Fibroblast of lung (primary cell): Measurements from ENCODE around the gene PPP1R14B. TPM values are rescaled to one million over a fixed set of nuclear protein-coding genes. Genes with fewer than 3 reads are reported as not detected.

ENCODE experiments used
- DNase-seq, 2 donors: peaks; one replicate each; pipeline versions ENCODE4 v3.0.0 to v3.0.0-alpha.2; 2010; ENCODE audit warnings: low read depth in 2 of 2
- H2AFZ ChIP-seq: 2 replicates; pipeline ENCODE4 v1.5.1; 2012; ENCODE audit warnings: low read length, control low read depth, inconsistent platforms
- H3K27ac ChIP-seq: 2 replicates; pipeline ENCODE4 v1.5.1; 2011; ENCODE audit warnings: low read length, control low read depth; ENCODE audit not compliant: insufficient read depth
- H3K27me3 ChIP-seq: 2 replicates; pipeline ENCODE4 v1.5.1; 2011; ENCODE audit warnings: mild to moderate bottlenecking, low read length; ENCODE audit not compliant: control insufficient read depth, insufficient read depth
- H3K36me3 ChIP-seq: 2 replicates; pipeline ENCODE4 v1.5.1; 2011; ENCODE audit warnings: low read length; ENCODE audit not compliant: control insufficient read depth, insufficient read depth
- H3K4me1 ChIP-seq: 2 replicates; pipeline ENCODE4 v1.5.1; 2011; ENCODE audit warnings: low read length; ENCODE audit not compliant: control insufficient read depth, insufficient read depth; ENCODE audit errors: extremely low read depth
- H3K4me2 ChIP-seq: 2 replicates; pipeline ENCODE4 v1.5.1; 2011; ENCODE audit warnings: low read length, control low read depth; ENCODE audit not compliant: insufficient read depth; ENCODE audit errors: extremely low read depth
- H3K4me3 ChIP-seq, 4 experiments: fragments of 200-600 bp in 1 of 4; sonication (generic) in 1 of 4; replicated peaks in 1 of 4; 2 replicates each; pipeline ENCODE4 v1.5.1; 2011 to 2016; ENCODE audit warnings: low read length in 4 of 4, low read depth in 3 of 4, mild to moderate bottlenecking in 3 of 4, control low read depth in 2 of 4, inconsistent platforms in 1 of 4, mixed read lengths in 1 of 4; ENCODE audit not compliant: insufficient read depth in 1 of 4; ENCODE audit errors: control extremely low read depth in 1 of 4
- H3K79me2 ChIP-seq: 2 replicates; pipeline ENCODE4 v1.5.1; 2012; ENCODE audit warnings: mild to moderate bottlenecking, low read length, inconsistent platforms; ENCODE audit not compliant: control insufficient read depth, insufficient read depth
- H3K9ac ChIP-seq: 2 replicates; pipeline ENCODE4 v1.5.1; 2011; ENCODE audit warnings: mild to moderate bottlenecking, low read length, control low read depth; ENCODE audit not compliant: insufficient read depth
- H3K9me3 ChIP-seq: 2 replicates; pipeline ENCODE4 v1.5.1; 2012; ENCODE audit warnings: low read depth, low read length; ENCODE audit not compliant: control insufficient read depth, insufficient read depth
- H4K20me1 ChIP-seq: 2 replicates; pipeline ENCODE4 v1.5.1; 2011; ENCODE audit warnings: low read length; ENCODE audit not compliant: control insufficient read depth, insufficient read depth; ENCODE audit errors: extremely low read depth
- EZH2 ChIP-seq: IDR thresholded peaks from 2 replicates; pipeline ENCODE4 v1.5.1; 2012; ENCODE audit warnings: low read length, control low read depth, mild to moderate bottlenecking; ENCODE audit errors: missing control alignments
- polyA plus RNA-seq, 2 donors: library from polyadenylated mRNA; depleted of rRNA in 1 of 2; stranded (reverse) in 1 of 2; unstranded in 1 of 2; fragments of >200 nt; gene quantifications; 2 replicates each; pipeline ENCODE4 v1.2.1, GENCODE V29; 2011 to 2012; ENCODE audit warnings: missing spikeins in 1 of 2
- total RNA-seq: library from RNA; depleted of rRNA; stranded (reverse); fragments of >200 nt; gene quantifications from 2 replicates; pipeline ENCODE4 v1.2.1, GENCODE V29; 2014
- TF ChIP-seq, protein P1 (sequence below), 2 donors: IDR thresholded peaks in 1 of 2; conservative IDR thresholded peaks in 1 of 2; 1 replicate in 1 of 2; 2 replicates in 1 of 2; pipeline ENCODE4 v1.5.1; 2011 to 2012; ENCODE audit warnings: low read length in 2 of 2, control low read depth in 1 of 2, inconsistent platforms in 1 of 2, low read depth in 1 of 2, mild to moderate bottlenecking in 1 of 2

Gene PPP1R14B
- total and polyA plus RNA-seq, 2 donors (not counting 1 experiment from before 2014, with no cell fraction given), result 107 to 122 TPM

DNA sequence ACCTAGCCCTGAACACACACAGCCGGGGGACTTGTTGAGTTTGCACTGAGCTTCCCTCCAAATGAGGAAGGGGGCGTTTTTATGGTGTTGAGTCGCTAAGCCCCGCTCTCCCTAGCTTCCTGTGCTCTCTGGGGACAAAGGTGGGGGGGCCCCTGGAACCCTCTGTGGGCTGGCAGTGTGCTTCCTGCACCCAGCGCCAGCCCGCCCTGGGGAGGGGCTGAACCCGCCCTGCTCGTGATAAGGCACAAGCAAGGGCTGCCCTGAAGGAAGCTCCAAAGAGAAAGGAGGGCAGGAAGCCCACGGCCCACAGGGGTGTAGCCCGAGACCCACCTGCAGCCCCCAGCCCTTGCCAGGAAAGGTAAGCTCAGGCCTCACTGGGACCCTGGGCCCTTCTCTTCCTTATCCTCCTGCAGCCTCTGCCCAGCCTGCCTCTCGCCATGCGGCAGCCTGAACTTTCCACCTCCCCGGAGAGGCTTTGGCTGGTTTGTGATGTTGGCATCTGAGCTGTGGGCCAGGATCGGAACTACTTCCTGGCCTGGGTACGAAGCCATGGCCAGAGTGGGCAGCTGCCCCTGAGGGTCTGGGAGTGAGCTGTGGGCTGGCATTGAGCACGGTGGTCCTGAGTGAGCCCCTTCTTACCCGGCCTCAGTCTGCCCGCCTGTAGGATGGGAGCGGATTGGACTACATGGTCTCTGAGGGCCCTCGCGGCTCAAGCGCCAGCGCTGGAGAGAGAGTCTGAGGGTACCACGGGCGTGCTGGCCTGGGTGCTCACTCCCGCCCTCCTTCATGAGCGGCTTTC, 40.1 kb downstream of the PPP1R14B start, which contains the start of gene FERMT3:
FERMT3 (plus strand) TSS at position 265 of the 799 bp plus-strand sequence. CDS start 644 bp downstream, outside the sequence.
- H3K4me3 ChIP-seq, result no peak within 1 kb of the TSS

DNA sequence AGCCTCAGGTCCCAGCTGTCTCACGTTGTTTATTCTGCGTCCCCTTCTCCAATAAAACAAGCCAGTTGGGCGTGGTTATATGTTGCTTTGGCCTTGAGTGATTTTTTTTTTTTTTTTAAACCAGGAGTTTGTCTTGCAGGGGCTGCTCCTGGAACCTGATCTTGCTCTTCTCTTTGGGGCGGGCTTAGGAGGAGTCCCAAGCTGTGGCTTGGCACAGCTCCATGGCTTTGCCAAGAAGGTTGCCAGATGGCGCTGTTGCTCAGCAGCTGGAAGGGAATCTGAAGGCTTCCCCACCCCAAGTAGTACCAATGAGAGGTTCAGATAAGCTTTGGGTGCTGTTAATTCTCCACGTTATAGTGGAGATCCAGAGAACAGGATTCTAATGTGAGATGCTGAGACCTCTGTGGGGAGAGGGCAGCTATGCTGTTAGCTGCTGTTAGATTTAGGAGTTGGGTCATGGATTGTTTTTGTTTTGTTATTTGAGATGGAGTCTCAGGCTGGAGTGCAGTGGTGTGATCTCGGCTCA, 42.2 kb downstream of the PPP1R14B start:
- TF ChIP-seq, protein P1, sequence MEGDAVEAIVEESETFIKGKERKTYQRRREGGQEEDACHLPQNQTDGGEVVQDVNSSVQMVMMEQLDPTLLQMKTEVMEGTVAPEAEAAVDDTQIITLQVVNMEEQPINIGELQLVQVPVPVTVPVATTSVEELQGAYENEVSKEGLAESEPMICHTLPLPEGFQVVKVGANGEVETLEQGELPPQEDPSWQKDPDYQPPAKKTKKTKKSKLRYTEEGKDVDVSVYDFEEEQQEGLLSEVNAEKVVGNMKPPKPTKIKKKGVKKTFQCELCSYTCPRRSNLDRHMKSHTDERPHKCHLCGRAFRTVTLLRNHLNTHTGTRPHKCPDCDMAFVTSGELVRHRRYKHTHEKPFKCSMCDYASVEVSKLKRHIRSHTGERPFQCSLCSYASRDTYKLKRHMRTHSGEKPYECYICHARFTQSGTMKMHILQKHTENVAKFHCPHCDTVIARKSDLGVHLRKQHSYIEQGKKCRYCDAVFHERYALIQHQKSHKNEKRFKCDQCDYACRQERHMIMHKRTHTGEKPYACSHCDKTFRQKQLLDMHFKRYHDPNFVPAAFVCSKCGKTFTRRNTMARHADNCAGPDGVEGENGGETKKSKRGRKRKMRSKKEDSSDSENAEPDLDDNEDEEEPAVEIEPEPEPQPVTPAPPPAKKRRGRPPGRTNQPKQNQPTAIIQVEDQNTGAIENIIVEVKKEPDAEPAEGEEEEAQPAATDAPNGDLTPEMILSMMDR (conservative IDR thresholded peaks at IDR 0.05 in 1 of 2, IDR thresholded peaks at IDR 0.05 in 1 of 2; ENCODE audit: low read depth in 1 of 2, low read length in 2 of 2), result peak; percentile 61 to 68
- TF ChIP-seq EZH2, result no peak
- H3K36me3 ChIP-seq, result peaks cover 31% of the 10 kb centered on the region
- DNase-seq, result peak; percentile 93 to 97
- H3K79me2 ChIP-seq, result no peaks in the 10 kb centered on the region
- H4K20me1 ChIP-seq, result no peaks in the 10 kb centered on the region
- H3K27me3 ChIP-seq, result no peaks in the 10 kb centered on the region
- no peak overlapping the region for H3K9ac ChIP-seq
- H3K4me3 ChIP-seq, result no peak overlapping the region
- peaks cover 18% of the 10 kb centered on the region for H3K4me1 ChIP-seq
- H3K4me2 ChIP-seq, result no peak overlapping the region
- no peak overlapping the region for H3K27ac ChIP-seq
- no peaks in the 10 kb centered on the region for H3K9me3 ChIP-seq
- no peak overlapping the region for H2AFZ ChIP-seq

More for the DNA sequence above, 40.1 kb downstream of the PPP1R14B start, which contains the start of gene FERMT3:
- no peaks in the 10 kb centered on the region for H4K20me1 ChIP-seq
- H3K9ac ChIP-seq, result peak within 1 kb of the TSS; percentile 63
- H3K36me3 ChIP-seq, result peaks cover 27% of the 10 kb centered on the region
- H3K4me2 ChIP-seq, result no peak within 1 kb of the TSS
- no peaks in the 10 kb centered on the region for H3K27me3 ChIP-seq
- no peaks in the 10 kb centered on the region for H3K79me2 ChIP-seq
- peaks cover 18% of the 10 kb centered on the region for H3K4me1 ChIP-seq
- TF ChIP-seq, protein P1 (conservative IDR thresholded peaks at IDR 0.05 in 1 of 2, IDR thresholded peaks at IDR 0.05 in 1 of 2; ENCODE audit: low read depth in 1 of 2, low read length in 2 of 2), result no peak
- no peak for TF ChIP-seq EZH2
- H3K27ac ChIP-seq, result peak within 1 kb of the TSS; percentile 89
- DNase-seq, result no peak
- no peaks in the 10 kb centered on the region for H3K9me3 ChIP-seq
- H2AFZ ChIP-seq, result no peak within 1 kb of the TSS

DNA sequence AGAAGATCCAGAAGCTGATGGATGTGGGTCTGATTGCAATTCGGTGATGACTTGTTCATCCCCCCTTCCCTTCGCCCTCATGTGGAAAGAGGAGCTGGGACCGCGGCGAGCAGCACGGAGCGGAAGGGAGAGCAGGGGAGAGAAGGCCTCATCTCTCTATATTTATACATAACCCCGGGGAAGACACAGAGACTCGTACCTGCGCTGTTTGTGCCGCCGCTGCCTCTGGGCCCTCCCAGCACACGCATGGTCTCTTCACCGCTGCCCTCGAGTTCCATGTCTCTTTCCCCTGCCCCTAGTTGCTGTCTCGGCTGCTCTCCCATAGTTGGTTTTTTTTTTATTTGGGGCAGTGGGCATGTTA, 42.7 kb downstream of the PPP1R14B start:
- Histone ChIP-seq H3K4me1 (peaks cover 18% of the 10 kb centered on the region), H3K27ac (no peak overlapping the region), H3K9ac (no peak overlapping the region), H3K4me2 (no peak overlapping the region), H3K27me3 (no peaks in the 10 kb centered on the region), H4K20me1 (no peaks in the 10 kb centered on the region), H3K79me2 (no peaks in the 10 kb centered on the region), H2AFZ (no peak overlapping the region), H3K4me3 (no peak overlapping the region), H3K36me3 (peaks cover 31% of the 10 kb centered on the region), H3K9me3 (no peaks in the 10 kb centered on the region)
- DNase-seq, result no peak
- TF ChIP-seq EZH2, result no peak
- TF ChIP-seq, protein P1 (conservative IDR thresholded peaks at IDR 0.05 in 1 of 2, IDR thresholded peaks at IDR 0.05 in 1 of 2; ENCODE audit: low read depth in 1 of 2, low read length in 2 of 2), result no peak
